ENCODE measurements around the gene CHRND.

Gene CHRND

DNA sequence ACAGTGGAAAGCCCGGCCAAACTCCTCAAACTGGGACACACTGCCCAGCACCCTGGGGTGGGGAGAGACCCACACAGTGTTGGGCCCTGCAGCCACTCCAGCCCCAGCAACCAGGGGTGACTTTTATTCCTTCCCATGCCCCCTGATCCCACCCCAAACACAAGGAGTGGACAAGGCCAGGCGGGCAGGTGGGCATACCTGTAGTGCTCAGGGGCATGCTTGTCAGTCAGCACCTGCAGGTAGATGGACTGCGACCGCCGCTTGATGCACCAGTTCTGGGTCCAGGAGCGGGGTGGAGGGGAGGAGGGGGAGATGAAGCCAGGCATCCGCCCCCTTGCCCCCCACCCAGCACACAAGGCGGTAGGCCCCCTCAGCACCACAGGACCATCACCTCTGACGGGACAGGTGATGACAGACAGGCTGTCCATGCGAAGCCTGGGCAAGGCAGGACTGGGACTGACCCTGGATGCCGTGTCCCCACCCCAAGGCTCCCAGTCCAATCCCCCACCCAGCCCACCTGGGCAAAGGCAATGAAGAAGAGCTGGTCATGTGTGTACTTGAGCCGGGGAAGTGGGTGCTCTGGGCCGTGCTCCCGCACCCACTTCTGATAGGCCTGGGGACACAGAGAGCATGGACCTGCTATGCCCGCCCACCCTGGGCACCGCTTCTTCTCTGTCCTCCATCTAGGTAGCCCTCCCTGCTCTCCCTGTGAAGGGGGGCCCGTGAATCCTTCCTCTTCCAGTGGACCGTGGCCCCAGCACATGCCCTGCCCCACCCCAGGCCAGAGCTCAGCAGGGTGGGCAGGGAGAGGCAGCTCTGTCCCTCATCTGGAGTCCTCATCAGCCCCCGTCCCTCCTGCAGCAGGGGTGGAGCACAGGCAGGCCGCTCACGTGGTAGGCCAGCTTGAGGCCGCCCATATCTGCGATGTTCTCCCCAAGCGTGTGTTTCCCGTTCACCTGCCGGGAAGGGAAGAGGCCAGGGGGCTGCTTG lies 45.5 kb upstream of the CHRND start:
- CTCF ChIA-PET: no interaction called here
- DNase-seq (ENCODE audit: extremely low spot score): no peak
- POLR2A ChIA-PET: no interaction called here

DNA sequence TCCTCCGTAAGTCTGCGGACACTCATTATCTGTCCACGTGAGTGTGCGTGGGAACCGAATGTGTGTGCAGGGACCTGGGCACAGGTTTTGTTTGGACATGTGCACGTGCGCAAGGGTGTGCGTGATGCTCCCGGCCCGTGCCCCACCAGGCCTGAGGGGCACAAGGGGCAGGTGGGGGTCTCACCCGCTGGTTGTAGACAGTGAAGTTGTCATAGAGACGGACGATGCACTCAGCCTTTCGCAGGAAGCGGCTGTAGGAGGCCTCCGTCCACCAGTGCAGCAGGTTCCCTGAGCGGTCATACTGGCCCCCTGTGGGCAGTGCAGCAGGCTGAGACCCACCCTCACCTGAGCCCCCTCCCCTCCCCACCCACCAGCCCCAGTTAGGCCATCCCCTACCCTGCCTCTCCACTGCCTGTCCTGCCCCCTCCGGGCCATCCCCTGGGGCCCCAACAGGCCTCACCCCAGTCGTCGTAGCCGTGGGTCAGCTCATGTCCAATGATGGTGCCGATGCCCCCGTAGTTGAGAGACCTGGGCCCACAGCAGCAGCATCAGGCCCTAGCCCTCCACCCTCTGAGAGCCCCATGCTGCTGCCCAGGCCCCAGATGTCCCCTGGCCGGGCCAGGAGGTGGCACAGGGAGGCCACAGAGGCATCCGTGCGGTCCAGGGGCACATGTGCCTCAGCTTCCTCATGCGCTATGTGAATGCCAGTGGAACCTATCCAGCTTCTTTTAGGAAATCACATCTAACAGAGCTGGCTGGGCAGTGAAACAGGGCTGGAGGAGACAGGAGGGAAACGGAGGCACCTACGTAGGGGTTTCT lies 44.4 kb upstream of the CHRND start:
- ChIA-PET CTCF (no interaction called here), POLR2A (no interaction called here)
- DNase-seq (ENCODE audit: extremely low spot score): no peak
- TF ChIP-seq, protein P1, sequence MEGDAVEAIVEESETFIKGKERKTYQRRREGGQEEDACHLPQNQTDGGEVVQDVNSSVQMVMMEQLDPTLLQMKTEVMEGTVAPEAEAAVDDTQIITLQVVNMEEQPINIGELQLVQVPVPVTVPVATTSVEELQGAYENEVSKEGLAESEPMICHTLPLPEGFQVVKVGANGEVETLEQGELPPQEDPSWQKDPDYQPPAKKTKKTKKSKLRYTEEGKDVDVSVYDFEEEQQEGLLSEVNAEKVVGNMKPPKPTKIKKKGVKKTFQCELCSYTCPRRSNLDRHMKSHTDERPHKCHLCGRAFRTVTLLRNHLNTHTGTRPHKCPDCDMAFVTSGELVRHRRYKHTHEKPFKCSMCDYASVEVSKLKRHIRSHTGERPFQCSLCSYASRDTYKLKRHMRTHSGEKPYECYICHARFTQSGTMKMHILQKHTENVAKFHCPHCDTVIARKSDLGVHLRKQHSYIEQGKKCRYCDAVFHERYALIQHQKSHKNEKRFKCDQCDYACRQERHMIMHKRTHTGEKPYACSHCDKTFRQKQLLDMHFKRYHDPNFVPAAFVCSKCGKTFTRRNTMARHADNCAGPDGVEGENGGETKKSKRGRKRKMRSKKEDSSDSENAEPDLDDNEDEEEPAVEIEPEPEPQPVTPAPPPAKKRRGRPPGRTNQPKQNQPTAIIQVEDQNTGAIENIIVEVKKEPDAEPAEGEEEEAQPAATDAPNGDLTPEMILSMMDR (IDR thresholded peaks at IDR 0.05; ENCODE audit: control extremely low read depth, extremely low read depth, low read depth, missing control alignments): no peak

More for the DNA sequence above, 45.5 kb upstream of the CHRND start:
- TF ChIP-seq, protein P1 (IDR thresholded peaks at IDR 0.05; ENCODE audit: control extremely low read depth, extremely low read depth, low read depth, missing control alignments): no peak

GRCh38 chr2:232482301-232483238 lies 43.4 kb upstream of the CHRND start:
- POLR2A ChIA-PET: no interaction called here
- no peak for DNase-seq (ENCODE audit: extremely low spot score)
- CTCF ChIA-PET: no interaction called here
- TF ChIP-seq, protein P1 (IDR thresholded peaks at IDR 0.05; ENCODE audit: control extremely low read depth, extremely low read depth, low read depth, missing control alignments): no peak

DNA sequence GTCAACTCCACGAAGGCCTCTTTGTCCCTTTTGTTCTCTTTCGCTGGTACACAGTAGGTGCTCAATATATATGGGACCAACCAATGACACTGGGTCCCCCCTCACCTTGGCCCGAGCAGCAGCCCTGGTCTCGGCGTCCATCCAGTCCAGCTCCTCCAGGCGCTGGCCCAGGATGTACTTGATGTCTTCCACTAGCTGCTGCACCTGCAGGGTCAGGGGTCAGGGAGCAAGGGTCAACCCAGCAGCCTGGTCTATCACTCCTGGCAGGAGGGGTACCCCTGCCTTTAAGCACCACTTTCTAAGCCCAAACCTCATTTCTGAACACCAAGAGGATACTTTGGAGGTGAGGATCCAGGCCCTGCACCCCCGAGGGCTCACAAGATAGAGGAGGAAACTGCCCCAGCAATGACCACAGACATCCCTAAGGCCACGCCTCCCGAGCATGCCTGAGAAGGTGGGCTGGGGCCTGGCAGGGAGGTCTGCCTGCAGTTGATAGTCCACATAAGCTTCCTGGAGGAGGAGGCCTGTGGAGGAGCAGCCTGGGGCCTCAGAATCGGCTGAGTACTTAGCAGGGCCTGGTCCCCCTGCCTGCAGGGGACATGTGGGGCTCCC lies 42.5 kb upstream of the CHRND start:
- TF ChIP-seq, protein P1 (IDR thresholded peaks at IDR 0.05; ENCODE audit: control extremely low read depth, extremely low read depth, low read depth, missing control alignments): no peak
- CTCF ChIA-PET: no interaction called here
- DNase-seq (ENCODE audit: extremely low spot score): no peak
- POLR2A ChIA-PET: no interaction called here

DNA sequence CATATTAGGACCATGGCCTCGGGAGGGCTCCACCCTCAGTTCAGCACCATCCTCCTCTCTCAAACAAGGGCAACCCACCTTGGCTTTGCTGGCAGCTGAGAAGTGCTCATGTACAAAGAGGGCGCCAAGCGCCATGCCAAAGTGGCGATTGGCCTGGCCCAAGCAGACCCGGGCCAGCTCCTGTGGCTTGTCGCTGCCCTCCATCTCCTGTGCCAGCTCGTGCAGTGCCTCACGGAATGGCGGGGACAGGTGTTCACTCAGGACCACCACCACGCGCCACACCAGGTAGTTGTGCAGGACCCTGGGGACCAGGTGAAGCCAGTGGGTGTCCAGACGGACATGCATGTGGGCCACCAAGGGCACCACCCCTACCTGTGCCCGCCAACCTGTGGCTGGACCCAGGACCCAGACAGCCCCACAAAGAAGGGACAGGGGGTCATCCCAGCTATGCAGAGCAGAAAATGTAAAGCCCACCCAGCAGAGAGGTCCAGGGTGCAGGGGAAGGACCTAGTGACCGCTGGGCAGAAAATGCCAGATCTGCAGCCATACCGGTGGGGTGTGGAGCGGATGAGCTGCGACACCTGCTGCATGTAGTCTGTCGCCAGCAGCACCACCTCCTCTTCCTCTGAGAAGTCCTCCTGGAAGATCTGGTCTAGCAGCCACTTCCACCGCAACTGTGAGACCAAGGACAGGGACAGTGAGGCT lies 41.9 kb upstream of the CHRND start:
- no peak for DNase-seq (ENCODE audit: extremely low spot score)
- TF ChIP-seq, protein P1 (IDR thresholded peaks at IDR 0.05; ENCODE audit: control extremely low read depth, extremely low read depth, low read depth, missing control alignments): no peak
- ChIA-PET CTCF (no interaction called here), POLR2A (no interaction called here)

Data from GM10248 (cell line).